AG20443 (cell line): ENCODE data around the gene PRKCQ.

Experiments
- DNase-seq: peaks from one replicate; pipeline ENCODE4 v3.0.0; 2012; ENCODE audit warnings: low spot score, mixed read lengths

Gene PRKCQ

GRCh38 chr10:6522230-6522629 lies 57.8 kb downstream of the PRKCQ start:
- DNase-seq, result no peak

GRCh38 chr10:6520138-6520537 lies 59.9 kb downstream of the PRKCQ start:
- no peak for DNase-seq

GRCh38 chr10:6518791-6519429 lies 61.2 kb downstream of the PRKCQ start:
- no peak for DNase-seq

GRCh38 chr10:6516929-6517284 lies 63.2 kb downstream of the PRKCQ start:
- no peak for DNase-seq

- DNase-seq, result no peak
Observed at GRCh38 chr10:6516281-6516928, 63.7 kb downstream of the PRKCQ start.

GRCh38 chr10:6514844-6515780 lies 65.0 kb downstream of the PRKCQ start:
- DNase-seq, result no peak

GRCh38 chr10:6514180-6514579 lies 65.9 kb downstream of the PRKCQ start:
- DNase-seq, result no peak

GRCh38 chr10:6513476-6513875 lies 66.6 kb downstream of the PRKCQ start:
- DNase-seq, result no peak

- no peak for DNase-seq
Observed at GRCh38 chr10:6512182-6512581, 67.9 kb downstream of the PRKCQ start.

GRCh38 chr10:6511347-6511746 lies 68.7 kb downstream of the PRKCQ start:
- no peak for DNase-seq

- no peak for DNase-seq
Observed at GRCh38 chr10:6507311-6507710, 72.8 kb downstream of the PRKCQ start.

- DNase-seq, result no peak
Observed at GRCh38 chr10:6505300-6505699, 74.8 kb downstream of the PRKCQ start.

GRCh38 chr10:6504296-6504695 lies 75.8 kb downstream of the PRKCQ start:
- DNase-seq, result no peak

- no peak for DNase-seq
Observed at GRCh38 chr10:6503171-6503570, 76.9 kb downstream of the PRKCQ start.

GRCh38 chr10:6501931-6502330 lies 78.1 kb downstream of the PRKCQ start:
- DNase-seq, result no peak

GRCh38 chr10:6499974-6500373 lies 80.1 kb downstream of the PRKCQ start:
- DNase-seq, result no peak

GRCh38 chr10:6498771-6499170 lies 81.3 kb downstream of the PRKCQ start:
- DNase-seq, result no peak

GRCh38 chr10:6497620-6498019 lies 82.5 kb downstream of the PRKCQ start:
- DNase-seq, result no peak

GRCh38 chr10:6494936-6495592 lies 85.0 kb downstream of the PRKCQ start:
- peak; percentile 15 for DNase-seq

GRCh38 chr10:6494442-6494819 lies 85.6 kb downstream of the PRKCQ start:
- no peak for DNase-seq

- no peak for DNase-seq
Observed at GRCh38 chr10:6493521-6494441, 86.3 kb downstream of the PRKCQ start.
